OCI-LY1 (cell line): Measurements from ENCODE around the gene LRRFIP1.

Source experiments
- CTCF ChIP-seq: fragments of 200-600 bp; sonication (generic), shearing (Covaris generic); IDR thresholded peaks from 2 replicates; pipeline ENCODE4 v1.5.1; 2017; ENCODE audit warnings: mild to moderate bottlenecking, antibody characterized with exemption, low read length, moderate library complexity, mixed read lengths
- EZH2 ChIP-seq: fragments of 200-600 bp; sonication (generic), shearing (Covaris generic); IDR thresholded peaks from 2 replicates; pipeline ENCODE4 v1.8.0; 2017; ENCODE audit warnings: borderline replicate concordance, mixed run types, mild to moderate bottlenecking, antibody characterized with exemption, low read length, moderate library complexity, mixed read lengths

DNA sequence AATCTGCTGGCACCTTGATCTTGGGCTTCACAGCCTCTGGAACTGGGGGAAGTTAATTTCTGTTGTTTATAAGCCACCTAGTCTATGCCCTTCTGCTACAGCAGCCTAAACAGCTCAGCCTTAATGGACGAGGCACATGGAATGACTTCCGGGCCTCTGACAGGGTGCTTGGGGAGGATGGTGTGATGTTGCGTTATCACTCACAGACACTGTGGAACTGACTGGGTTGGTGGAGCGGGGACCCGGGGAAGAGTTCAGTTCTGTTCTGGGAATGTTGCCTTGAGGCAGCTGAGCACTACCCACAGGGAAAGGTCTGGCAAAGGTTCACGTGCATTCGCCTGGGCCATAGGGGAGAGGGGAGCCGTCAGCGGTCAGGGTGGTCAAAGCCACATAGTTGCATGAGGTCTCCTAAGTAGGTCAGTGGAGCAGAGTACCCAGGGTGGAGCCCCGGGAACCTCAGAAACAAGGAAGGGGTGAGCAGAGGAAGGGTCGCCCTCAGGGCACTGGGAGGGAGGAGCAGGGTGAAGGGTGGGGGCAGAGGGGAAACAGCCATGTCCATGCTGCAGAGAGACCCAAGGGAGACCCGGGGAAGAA lies 36.2 kb downstream of the LRRFIP1 start:
- TF ChIP-seq CTCF = no peak
- TF ChIP-seq EZH2 = no peak
